Endothelial cell of umbilical vein (primary cell): ENCODE data around the gene CACNA1B. TPM values are rescaled to one million over a fixed set of nuclear protein-coding genes. Genes with fewer than 3 reads are reported as not detected.

Experiments used
- BruUV-seq: library from RNA; stranded (reverse); fragments of 400-500 nt; replicated peaks from 2 replicates; lab custom pipeline; 2021; lab: Mats Ljungman, UMichigan
- CTCF ChIA-PET: fragments of 300-600, 350-600 bp; sonication (Branson Sonifier 250); formaldehyde crosslinking; loops from one replicate; lab custom pipeline; 2021; ENCODE audit warnings: antibody characterized with exemption, inconsistent platforms; lab: Charles Lee
- POLR2A ChIA-PET: fragments of 300-600, 350-600 bp; sonication (Branson Sonifier 250); formaldehyde crosslinking; loops from one replicate; lab custom pipeline; 2021; ENCODE audit warnings: antibody characterized with exemption, inconsistent platforms; lab: Charles Lee
- DNase-seq: peaks from one replicate; pipeline ENCODE4 v3.0.0-alpha.2; 2011; ENCODE audit warnings: low read depth, low spot score
- FAIRE-seq: peaks from 2 replicates; lab custom pipeline; 2011; peaks lifted over from hg19 to GRCh38; lab: Jason Lieb, UNC
- H2AFZ ChIP-seq: 2 replicates; pipeline ENCODE4 v1.6.0; 2012; ENCODE audit warnings: low read depth, low read length, control low read depth, inconsistent platforms
- H3K27ac ChIP-seq: 2 replicates; pipeline ENCODE4 v1.5.1; 2011; ENCODE audit warnings: low read depth, mild to moderate bottlenecking, control low read depth, low read length, moderate library complexity; ENCODE audit not compliant: insufficient read depth
- H3K27me3 ChIP-seq, 2 experiments: 2 replicates each; pipeline versions ENCODE4 v1.6.0 to v1.6.1; 2011; ENCODE audit warnings: low read length in 2 of 2, mixed read lengths in 1 of 2; ENCODE audit not compliant: control insufficient read depth in 2 of 2, insufficient read depth in 2 of 2
- H3K36me3 ChIP-seq, 2 experiments: 2 replicates in 1 of 2; 3 replicates in 1 of 2; pipeline ENCODE4 v1.5.1; 2011; ENCODE audit warnings: low read length in 2 of 2, mild to moderate bottlenecking in 1 of 2, moderate library complexity in 1 of 2; ENCODE audit not compliant: control insufficient read depth in 2 of 2, insufficient read depth in 2 of 2; ENCODE audit errors: extremely low read depth in 1 of 2
- H3K4me1 ChIP-seq: 3 replicates; pipeline ENCODE4 v1.5.1; 2011; ENCODE audit warnings: mild to moderate bottlenecking, low read length; ENCODE audit not compliant: control insufficient read depth, insufficient read depth; ENCODE audit errors: extremely low read depth
- H3K4me2 ChIP-seq: 2 replicates; pipeline ENCODE4 v1.6.1; 2011; ENCODE audit warnings: low read length, control low read depth, mixed read lengths; ENCODE audit not compliant: insufficient read depth
- H3K4me3 ChIP-seq, 3 experiments: fragments of 200-600 bp in 1 of 3; sonication (generic), shearing (Covaris generic) in 1 of 3; replicated peaks in 1 of 3; 2 replicates each; pipeline ENCODE4 v1.5.1; 2011 to 2016; ENCODE audit warnings: control low read depth in 3 of 3, low read length in 3 of 3, mild to moderate bottlenecking in 2 of 3, inconsistent platforms in 1 of 3, low read depth in 1 of 3, moderate library complexity in 1 of 3; ENCODE audit not compliant: insufficient read depth in 1 of 3
- H3K79me2 ChIP-seq: 2 replicates; pipeline ENCODE4 v1.6.0; 2012; ENCODE audit warnings: low read length, inconsistent platforms; ENCODE audit not compliant: control insufficient read depth, insufficient read depth
- H3K9ac ChIP-seq: replicated peaks from 2 replicates; pipeline ENCODE3; 2011; ENCODE audit warnings: low read length, control low read depth; ENCODE audit not compliant: insufficient read depth; ENCODE audit errors: extremely low read depth
- H3K9me1 ChIP-seq: replicated peaks from 3 replicates; pipeline ENCODE4 v1.6.0; 2011; ENCODE audit warnings: mild to moderate bottlenecking, low read length; ENCODE audit not compliant: control insufficient read depth, insufficient read depth; ENCODE audit errors: extremely low read depth
- H3K9me3 ChIP-seq: replicated peaks from 2 replicates; pipeline ENCODE4 v1.5.1; 2012; ENCODE audit warnings: low read length, inconsistent platforms; ENCODE audit not compliant: control insufficient read depth, insufficient read depth
- H4K20me1 ChIP-seq: replicated peaks from 2 replicates; pipeline ENCODE3; 2011; ENCODE audit warnings: mild to moderate bottlenecking, low read length; ENCODE audit not compliant: control insufficient read depth, insufficient read depth; ENCODE audit errors: extremely low read depth
- CTCF ChIP-seq, 2 donors: IDR thresholded peaks; 1 replicate in 1 of 2; 2 replicates in 1 of 2; pipeline ENCODE4 v1.5.1; 2011; ENCODE audit warnings: low read length in 2 of 2, mild to moderate bottlenecking in 2 of 2, moderate library complexity in 2 of 2, control low read depth in 1 of 2, inconsistent platforms in 1 of 2, low read depth in 1 of 2; ENCODE audit not compliant: insufficient read depth in 1 of 2; ENCODE audit errors: extremely low read depth in 1 of 2
- EZH2 ChIP-seq: IDR thresholded peaks from 2 replicates; pipeline ENCODE4 v1.6.1; 2012; ENCODE audit warnings: borderline replicate concordance, low read depth, mild to moderate bottlenecking, moderate library complexity, low read length, inconsistent platforms; ENCODE audit not compliant: severe bottlenecking
- FOS ChIP-seq: IDR thresholded peaks from 2 replicates; pipeline ENCODE4 v1.6.1; 2011; ENCODE audit warnings: mild to moderate bottlenecking, low read length, moderate library complexity, borderline replicate concordance; ENCODE audit not compliant: insufficient read depth
- GATA2 ChIP-seq: IDR thresholded peaks from 2 replicates; pipeline ENCODE4 v1.7.0; 2011; ENCODE audit warnings: low read depth, mild to moderate bottlenecking, moderate library complexity, mixed read lengths, low read length; ENCODE audit not compliant: insufficient read length, insufficient read depth
- JUN ChIP-seq: IDR thresholded peaks from 2 replicates; pipeline ENCODE4 v1.6.1; 2011; ENCODE audit warnings: borderline replicate concordance, low read depth; ENCODE audit not compliant: insufficient read length, insufficient read depth
- MAX ChIP-seq: IDR thresholded peaks from 2 replicates; pipeline ENCODE4 v1.6.1; 2011; ENCODE audit not compliant: insufficient read depth, insufficient read length
- MYC ChIP-seq: IDR thresholded peaks from one replicate; pipeline ENCODE4 v1.6.1; 2011; ENCODE audit warnings: mild to moderate bottlenecking, low read depth, low read length
- POLR2A ChIP-seq: IDR thresholded peaks from 2 replicates; pipeline ENCODE4 v1.6.1; 2012; ENCODE audit warnings: low read depth, mild to moderate bottlenecking, control low read depth, low read length
- POLR2AphosphoS5 ChIP-seq: IDR thresholded peaks from 2 replicates; pipeline ENCODE4 v1.6.1; 2012; ENCODE audit warnings: low read depth, mild to moderate bottlenecking, control low read depth, low read length, moderate library complexity; ENCODE audit not compliant: insufficient read depth
- dilution Hi-C: fragments of 300-500 bp; cut with MboI; formaldehyde crosslinking; loops from one replicate; pipeline ENCODE4 v1.15.0; 2019; ENCODE audit warnings: low sequenced_read_pairs; ENCODE audit not compliant: extremely low pct_ligation_motif_present
- intact Hi-C: fragments of 100-400 bp; cut with micrococcal nuclease; formaldehyde crosslinking; loops from one replicate; pipeline ENCODE4 v1.10.0; 2022
- polyA plus RNA-seq, 4 experiments: library from polyadenylated mRNA; depleted of rRNA in 3 of 4; stranded (reverse) in 3 of 4; unstranded in 1 of 4; fragments of >200 nt; gene quantifications; 2 replicates each; pipeline versions ENCODE4 v1.2.1 to v1.2.3, GENCODE V29; 2011 to 2012; ENCODE audit warnings: missing spikeins in 1 of 4
- total RNA-seq: library from RNA; stranded (reverse); gene quantifications from 2 replicates; pipeline ENCODE4 v1.2.3, GENCODE V29; 2021

The CACNA1B gene
- total and polyA plus RNA-seq, 2 donors (not counting 3 experiments of a cell fraction or from before 2014, with no cell fraction given): 0.11 to 0.41 TPM

DNA sequence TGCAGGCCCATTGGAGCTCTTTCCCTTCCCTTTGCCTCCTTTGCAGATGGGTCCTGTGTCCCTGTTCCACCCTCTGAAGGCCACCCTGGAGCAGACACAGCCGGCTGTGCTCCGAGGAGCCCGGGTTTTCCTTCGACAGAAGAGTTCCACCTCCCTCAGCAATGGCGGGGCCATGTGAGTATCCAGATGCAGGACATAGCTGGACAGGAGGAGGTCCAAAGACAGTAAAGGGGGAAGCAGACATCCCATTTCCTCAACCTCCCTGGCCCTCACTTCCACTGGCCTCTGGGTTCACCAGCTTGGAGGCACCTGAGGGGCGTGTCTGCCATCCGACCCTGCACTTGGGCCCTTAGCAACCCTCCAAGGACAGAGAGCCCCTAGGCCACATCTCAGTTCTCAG, 237.9 kb downstream of the CACNA1B start:
- no peaks in the 10 kb centered on the region for H3K4me1 ChIP-seq
- no peak for TF ChIP-seq MAX
- TF ChIP-seq GATA2: no peak
- no peak for TF ChIP-seq JUN
- TF ChIP-seq FOS: no peak
- TF ChIP-seq CTCF (IDR thresholded peaks at IDR 0.05; ENCODE audit: extremely low read depth in 1 of 2, insufficient read depth in 1 of 2, low read depth in 1 of 2, low read length in 2 of 2): no peak
- no peak for TF ChIP-seq POLR2AphosphoS5
- TF ChIP-seq EZH2: no peak
- no peak for TF ChIP-seq MYC
- TF ChIP-seq POLR2A: no peak
- dilution Hi-C loops: no loop called here
- H3K4me2 ChIP-seq: no peak overlapping the region
- no peaks in the 10 kb centered on the region for H3K36me3 ChIP-seq
- ChIA-PET POLR2A (no interaction called here), CTCF (no interaction called here)
- no peaks in the 10 kb centered on the region for H3K79me2 ChIP-seq
- intact Hi-C loops: no loop called here
- BruUV-seq: no TSS peak
- H3K4me3 ChIP-seq: no peak overlapping the region
- H3K9ac ChIP-seq: no peak overlapping the region
- no peaks in the 10 kb centered on the region for H3K27me3 ChIP-seq
- DNase-seq: no peak
- H3K27ac ChIP-seq: no peak overlapping the region
- FAIRE-seq: no peak
- no peaks in the 10 kb centered on the region for H3K9me1 ChIP-seq
- peaks cover 2% of the 10 kb centered on the region for H3K9me3 ChIP-seq
- no peaks in the 10 kb centered on the region for H4K20me1 ChIP-seq
- H2AFZ ChIP-seq: no peak overlapping the region
